Esophagus muscularis mucosa (tissue), 4 donors: ENCODE measurements around the gene TMED8. TPM values are rescaled to one million over a fixed set of nuclear protein-coding genes. Genes with fewer than 3 reads are reported as not detected.

Experiments used
- DNase-seq: peaks from one replicate; pipeline ENCODE4 v3.0.0-alpha.2; 2017; ENCODE audit errors: extremely low spot score
- H3K27ac ChIP-seq, 4 donors: fragments of 200-600 bp; sonication (generic); replicated peaks in 1 of 4; 1 replicate in 3 of 4; 2 replicates in 1 of 4; pipeline ENCODE4 v1.5.1; 2016 to 2019; ENCODE audit warnings: mild to moderate bottlenecking in 1 of 4
- H3K27me3 ChIP-seq, 4 donors: fragments of 200-600 bp; sonication (generic); one replicate each; pipeline versions ENCODE4 v1.5.1 to v1.6.0; 2016 to 2019
- H3K36me3 ChIP-seq, 4 donors: fragments of 200-600 bp; sonication (generic); one replicate each; pipeline ENCODE4 v1.5.1; 2016 to 2019
- H3K4me1 ChIP-seq, 4 donors: fragments of 200-600 bp; sonication (generic); one replicate each; pipeline ENCODE4 v1.5.1; 2016 to 2019
- H3K4me3 ChIP-seq, 4 donors: fragments of 200-600 bp; sonication (generic); 1 replicate in 2 of 4; 2 replicates in 2 of 4; pipeline ENCODE4 v1.5.1; 2016 to 2019; ENCODE audit warnings: mild to moderate bottlenecking in 4 of 4, moderate library complexity in 1 of 4
- H3K9me3 ChIP-seq, 4 donors: fragments of 200-600 bp; sonication (generic); 1 replicate in 3 of 4; 2 replicates in 1 of 4; pipeline ENCODE4 v1.5.1; 2016 to 2019
- EP300 ChIP-seq: sonication (generic); formaldehyde crosslinking; IDR thresholded peaks from one replicate; pipeline ENCODE4 v1.6.1; 2017; ENCODE audit warnings: antibody characterized with exemption
- POLR2A ChIP-seq: fragments of 450-650 bp; IDR thresholded peaks from one replicate; pipeline ENCODE4 v1.6.1; 2017; ENCODE audit warnings: antibody characterized with exemption, moderate library complexity, mild to moderate bottlenecking, low read depth
- POLR2AphosphoS5 ChIP-seq, 2 donors: sonication (generic); formaldehyde crosslinking; IDR thresholded peaks; one replicate each; pipeline ENCODE4 v1.6.1; 2017; ENCODE audit warnings: antibody characterized with exemption in 2 of 2
- WGBS: methylation state at CpG from one replicate; pipeline ENCODE4 v1.1.5; 2018; 5-methylcytosine and 5-hydroxymethylcytosine counted together
- intact Hi-C: fragments of 100-400 bp; cut with DNase I; formaldehyde crosslinking; loops from one replicate; pipeline ENCODE4 v1.15.1; 2023
- total RNA-seq, 4 donors: library from RNA; depleted of rRNA; stranded (reverse); fragments of >200 nt; gene quantifications; one replicate each; pipeline versions ENCODE4 v1.1.0 to v1.2.1, GENCODE V29; 2016
- TF ChIP-seq, protein P1 (sequence below), 3 experiments: fragments of 200-600 bp in 2 of 3; fragments of 450-650 bp in 1 of 3; sonication (generic) in 2 of 3; IDR thresholded peaks; one replicate each; pipeline ENCODE4 v1.5.1; 2017 to 2019; ENCODE audit warnings: antibody characterized with exemption in 3 of 3, mild to moderate bottlenecking in 2 of 3, moderate library complexity in 1 of 3

Gene TMED8
- total RNA-seq, 4 donors from 2014 or later: 15.2 to 21.8 (median 16.7) TPM

DNA sequence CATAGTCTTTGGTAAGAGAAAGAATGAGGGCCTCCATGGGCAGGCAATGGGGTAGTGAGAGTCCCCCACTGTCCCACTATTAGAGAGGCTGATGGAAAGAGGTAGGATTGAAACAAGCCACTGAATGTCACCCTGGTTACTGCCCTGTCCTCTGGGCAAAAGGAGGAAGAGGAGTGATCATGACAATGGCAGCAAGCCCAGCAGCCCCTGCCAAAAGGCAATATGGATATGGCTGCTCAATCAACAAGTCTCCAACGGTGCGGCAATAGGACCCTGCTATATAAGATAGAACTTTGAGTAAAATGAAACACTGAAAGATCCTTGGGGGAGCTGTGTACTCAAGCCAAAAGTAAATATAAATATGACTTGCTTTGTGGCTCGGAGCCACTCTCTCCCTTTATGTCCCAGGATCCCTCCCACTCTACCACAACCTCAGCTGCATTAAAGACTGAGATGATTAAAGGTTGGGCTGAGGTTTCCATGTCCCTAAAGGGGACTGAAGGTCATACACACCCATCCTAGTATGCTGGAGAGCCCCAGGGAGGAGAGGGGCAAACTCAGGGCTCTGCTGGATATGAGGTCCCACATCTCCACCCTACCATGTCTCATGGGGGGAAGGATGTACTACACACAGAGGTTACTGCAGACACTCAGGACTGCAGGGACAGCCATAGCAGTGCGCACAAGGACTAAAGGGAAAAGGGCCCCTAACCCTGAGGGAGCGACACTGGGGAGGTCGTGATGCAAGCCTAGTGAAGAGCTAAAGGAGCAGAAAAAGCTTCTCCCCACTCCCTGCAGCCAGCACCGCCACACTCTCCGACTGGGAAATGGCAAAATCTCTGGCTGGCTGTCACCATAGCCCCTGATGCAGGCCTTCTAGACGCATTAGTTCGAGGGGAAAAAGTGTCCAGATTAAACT lies 62.1 kb downstream of the TMED8 start:
- H3K27ac ChIP-seq: peak overlapping the region in 1 of 4 donors; percentile 28

DNA sequence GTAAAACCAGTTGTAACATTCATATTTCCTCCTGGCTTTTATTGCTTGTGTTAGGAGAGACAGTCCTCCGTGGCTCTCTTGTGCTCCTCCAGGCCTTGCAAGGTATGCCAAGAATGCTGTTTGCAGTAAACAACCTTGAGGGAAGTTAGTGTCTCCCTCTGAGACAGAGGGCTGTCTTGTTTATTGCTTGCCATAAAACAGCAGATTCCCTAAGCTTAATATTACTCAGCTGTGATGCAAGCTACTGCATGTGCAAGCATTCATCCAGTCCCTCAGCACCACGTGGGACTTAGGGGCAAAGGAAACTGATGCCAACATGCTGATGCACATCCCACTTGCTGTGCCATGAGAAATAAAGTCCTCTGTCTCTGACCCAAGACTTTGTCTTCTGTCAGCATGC lies 62.9 kb downstream of the TMED8 start:
- Histone ChIP-seq H3K36me3 (peaks cover 0 to 4% (median 2%) of the 10 kb centered on the region in 4 donors), H3K9me3 (no peaks in the 10 kb centered on the region), H3K27ac (peak overlapping the region in 1 of 4 donors; percentile 45), H3K4me1 (peaks cover 13 to 36% (median 26%) of the 10 kb centered on the region in 4 donors), H3K27me3 (no peaks in the 10 kb centered on the region), H3K4me3 (no peak overlapping the region)
- 15% methylated on average over 2 of the region's 2 CpGs for WGBS
- intact Hi-C loops: no loop called here
- DNase-seq: no peak
- no peak for TF ChIP-seq POLR2AphosphoS5 (IDR thresholded peaks at IDR 0.05)
- TF ChIP-seq EP300: no peak
- TF ChIP-seq, protein P1, sequence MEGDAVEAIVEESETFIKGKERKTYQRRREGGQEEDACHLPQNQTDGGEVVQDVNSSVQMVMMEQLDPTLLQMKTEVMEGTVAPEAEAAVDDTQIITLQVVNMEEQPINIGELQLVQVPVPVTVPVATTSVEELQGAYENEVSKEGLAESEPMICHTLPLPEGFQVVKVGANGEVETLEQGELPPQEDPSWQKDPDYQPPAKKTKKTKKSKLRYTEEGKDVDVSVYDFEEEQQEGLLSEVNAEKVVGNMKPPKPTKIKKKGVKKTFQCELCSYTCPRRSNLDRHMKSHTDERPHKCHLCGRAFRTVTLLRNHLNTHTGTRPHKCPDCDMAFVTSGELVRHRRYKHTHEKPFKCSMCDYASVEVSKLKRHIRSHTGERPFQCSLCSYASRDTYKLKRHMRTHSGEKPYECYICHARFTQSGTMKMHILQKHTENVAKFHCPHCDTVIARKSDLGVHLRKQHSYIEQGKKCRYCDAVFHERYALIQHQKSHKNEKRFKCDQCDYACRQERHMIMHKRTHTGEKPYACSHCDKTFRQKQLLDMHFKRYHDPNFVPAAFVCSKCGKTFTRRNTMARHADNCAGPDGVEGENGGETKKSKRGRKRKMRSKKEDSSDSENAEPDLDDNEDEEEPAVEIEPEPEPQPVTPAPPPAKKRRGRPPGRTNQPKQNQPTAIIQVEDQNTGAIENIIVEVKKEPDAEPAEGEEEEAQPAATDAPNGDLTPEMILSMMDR (IDR thresholded peaks at IDR 0.05): no peak
- TF ChIP-seq POLR2A: no peak

More for the DNA sequence above, 62.1 kb downstream of the TMED8 start:
- TF ChIP-seq POLR2AphosphoS5 (IDR thresholded peaks at IDR 0.05) (no peak), EP300 (no peak), POLR2A (no peak)
- TF ChIP-seq, protein P1 (IDR thresholded peaks at IDR 0.05): no peak
- peaks cover 20 to 44% (median 34%) of the 10 kb centered on the region in 4 donors for H3K4me1 ChIP-seq
- H3K36me3 ChIP-seq: peaks cover 0 to 4% (median 2%) of the 10 kb centered on the region in 4 donors
- H3K4me3 ChIP-seq: no peak overlapping the region
- no peaks in the 10 kb centered on the region for H3K27me3 ChIP-seq
- DNase-seq: no peak
- 80% methylated on average over 8 of the region's 10 CpGs for WGBS
- H3K9me3 ChIP-seq: no peaks in the 10 kb centered on the region
- intact Hi-C loops: loop anchor here (5.0 kb wide), 1 partner anchor 162 kb away; no protein-coding TSS in a partner anchor

DNA sequence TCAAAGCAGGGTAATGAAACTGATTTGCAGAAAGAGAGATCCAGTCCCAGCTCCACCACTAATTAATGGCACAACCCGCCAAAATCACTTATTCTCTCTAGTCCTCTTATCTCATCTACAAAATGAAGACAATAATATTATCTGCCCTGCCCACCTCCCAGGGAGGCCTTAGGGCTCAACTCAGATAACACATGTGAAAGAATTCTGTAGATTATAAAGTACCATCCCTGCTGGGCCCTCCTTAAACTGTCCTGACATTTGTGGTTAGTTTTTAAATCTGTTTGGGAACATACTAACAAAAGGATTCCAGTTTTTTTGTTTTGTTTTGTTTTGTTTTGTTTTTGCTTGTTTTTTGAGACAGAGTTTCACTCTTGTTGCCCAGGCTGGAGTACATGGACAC lies 63.5 kb downstream of the TMED8 start:
- intact Hi-C loops: no loop called here
- 100% methylated on average over 1 of the region's 1 CpG for WGBS
- H3K4me3 ChIP-seq: no peak overlapping the region
- DNase-seq: no peak
- H3K27me3 ChIP-seq: no peaks in the 10 kb centered on the region
- H3K9me3 ChIP-seq: no peaks in the 10 kb centered on the region
- peak overlapping the region in 1 of 4 donors; percentile 45 for H3K27ac ChIP-seq
- peaks cover 0 to 4% (median 2%) of the 10 kb centered on the region in 4 donors for H3K36me3 ChIP-seq
- TF ChIP-seq POLR2A (no peak), EP300 (no peak), POLR2AphosphoS5 (IDR thresholded peaks at IDR 0.05) (no peak)
- TF ChIP-seq, protein P1 (IDR thresholded peaks at IDR 0.05): no peak
- peaks cover 13 to 30% (median 22%) of the 10 kb centered on the region in 4 donors for H3K4me1 ChIP-seq

DNA sequence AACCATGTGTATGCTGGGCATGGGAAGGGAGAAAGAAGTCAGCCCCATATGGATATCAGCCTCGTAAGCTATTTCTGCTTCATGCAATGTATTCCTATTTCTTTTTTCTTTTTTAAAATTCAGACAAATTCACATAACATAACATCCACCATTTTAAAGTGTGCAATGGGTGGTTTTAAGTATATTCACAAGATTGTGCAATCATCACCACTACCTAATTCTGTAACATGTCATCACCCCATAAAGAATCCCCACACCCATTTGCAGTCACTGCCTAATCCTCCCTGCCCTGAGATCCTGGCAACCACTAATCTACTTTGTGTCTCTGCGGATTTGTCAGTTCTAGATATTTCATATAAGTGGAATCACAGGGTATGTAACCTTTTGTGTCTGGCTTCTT lies 65.7 kb downstream of the TMED8 start:
- intact Hi-C loops: no loop called here
- WGBS: 90% methylated on average over 2 of the region's 2 CpGs
- Histone ChIP-seq H3K27me3 (no peaks in the 10 kb centered on the region), H3K9me3 (no peaks in the 10 kb centered on the region), H3K4me3 (no peak overlapping the region), H3K36me3 (peaks cover 0 to 7% (median 4%) of the 10 kb centered on the region in 4 donors), H3K27ac (no peak overlapping the region), H3K4me1 (peaks cover 16 to 42% (median 36%) of the 10 kb centered on the region in 4 donors)
- DNase-seq: no peak
- TF ChIP-seq POLR2A: no peak
- TF ChIP-seq, protein P1 (IDR thresholded peaks at IDR 0.05): no peak
- no peak for TF ChIP-seq EP300
- TF ChIP-seq POLR2AphosphoS5 (IDR thresholded peaks at IDR 0.05): no peak
